Uterus (tissue), 4 donors: ENCODE data around the gene LCT. TPM values are rescaled to one million over a fixed set of nuclear protein-coding genes. Genes with fewer than 3 reads are reported as not detected.
A peak's percentile ranks its signal among the peaks of the same experiment; 100 is the strongest.

Source experiments
- DNase-seq, 2 donors: peaks; one replicate each; pipeline ENCODE4 v3.0.0-alpha.2; 2019 to 2020
- H3K27ac ChIP-seq, 2 donors: fragments of 200-600 bp; sonication (generic); 1 replicate in 1 of 2; 2 replicates in 1 of 2; pipeline ENCODE4 v1.5.1; 2016 to 2018
- H3K27me3 ChIP-seq, 2 donors: fragments of 200-600 bp; sonication (generic); one replicate each; pipeline ENCODE4 v1.5.1; 2018 to 2019; ENCODE audit warnings: control low read depth in 1 of 2
- H3K36me3 ChIP-seq, 2 donors: fragments of 200-600 bp; sonication (generic); one replicate each; pipeline ENCODE4 v1.5.1; 2019; ENCODE audit warnings: control low read depth in 1 of 2
- H3K4me1 ChIP-seq, 2 donors: fragments of 200-600 bp; sonication (generic); one replicate each; pipeline ENCODE4 v1.5.1; 2018 to 2019; ENCODE audit warnings: control low read depth in 1 of 2
- H3K4me3 ChIP-seq, 2 donors: fragments of 200-600 bp; sonication (generic); 1 replicate in 1 of 2; 2 replicates in 1 of 2; pipeline ENCODE4 v1.5.1; 2018 to 2019; ENCODE audit warnings: mild to moderate bottlenecking in 1 of 2
- H3K9me3 ChIP-seq, 2 donors: fragments of 200-600 bp; sonication (generic); one replicate each; pipeline ENCODE4 v1.5.1; 2019; ENCODE audit warnings: control low read depth in 1 of 2
- POLR2A ChIP-seq, 2 donors: fragments of 450-650 bp; IDR thresholded peaks; one replicate each; pipeline ENCODE4 v1.6.1; 2016; ENCODE audit warnings: antibody characterized with exemption in 2 of 2, mild to moderate bottlenecking in 1 of 2, moderate library complexity in 1 of 2
- intact Hi-C: fragments of 100-400 bp; cut with DNase I; formaldehyde crosslinking; loops from one replicate; pipeline ENCODE4 v1.15.1; 2023; ENCODE audit warnings: low total_unique reads
- small RNA-seq: library from RNA; depleted of rRNA; stranded (forward); fragments of <200 nt; gene quantifications from one replicate; pipeline ENCODE3, GENCODE V24; 2016
- total RNA-seq, 4 donors: library from RNA; depleted of rRNA in 3 of 4; stranded (reverse); fragments of >200 nt in 3 of 4; gene quantifications; one replicate each; pipeline versions ENCODE4 v1.1.0 to v1.2.4, GENCODE V29; 2014 to 2023
- TF ChIP-seq, protein P1 (sequence below), 4 experiments: fragments of 200-600 bp in 2 of 4; fragments of 450-650 bp in 2 of 4; sonication (generic) in 2 of 4; IDR thresholded peaks; one replicate each; pipeline ENCODE4 v1.5.1; 2016 to 2019; ENCODE audit warnings: antibody characterized with exemption in 4 of 4, mild to moderate bottlenecking in 2 of 4, moderate library complexity in 1 of 4
- donor health status: DM: yes; HTN: yes; CAD: no.

The LCT gene
- total RNA-seq, 4 donors from 2014 or later = 0.07 TPM; not detected in 3

DNA sequence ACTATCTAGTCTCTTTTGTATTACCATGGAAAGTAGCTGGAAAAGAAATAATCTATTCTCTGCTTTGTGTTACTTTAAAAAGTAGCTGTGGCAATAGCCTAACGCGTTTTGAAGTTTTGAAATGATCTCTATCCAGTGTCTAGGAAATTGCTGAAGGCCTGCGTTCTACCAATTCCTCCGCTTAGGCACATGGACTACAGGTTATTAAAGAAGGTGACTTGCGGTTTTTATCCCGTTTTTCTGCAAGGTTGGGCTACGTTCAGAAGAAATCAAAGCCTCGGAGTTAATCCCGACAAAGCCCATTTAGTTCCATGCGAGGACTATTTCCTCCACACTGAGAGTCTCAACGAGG lies 96.0 kb downstream of the LCT start:
- H3K27me3 ChIP-seq = no peaks in the 10 kb centered on the region
- H3K9me3 ChIP-seq = no peaks in the 10 kb centered on the region
- H3K27ac ChIP-seq = peak overlapping the region; percentile 97 to 99
- no peak for DNase-seq
- TF ChIP-seq, protein P1, sequence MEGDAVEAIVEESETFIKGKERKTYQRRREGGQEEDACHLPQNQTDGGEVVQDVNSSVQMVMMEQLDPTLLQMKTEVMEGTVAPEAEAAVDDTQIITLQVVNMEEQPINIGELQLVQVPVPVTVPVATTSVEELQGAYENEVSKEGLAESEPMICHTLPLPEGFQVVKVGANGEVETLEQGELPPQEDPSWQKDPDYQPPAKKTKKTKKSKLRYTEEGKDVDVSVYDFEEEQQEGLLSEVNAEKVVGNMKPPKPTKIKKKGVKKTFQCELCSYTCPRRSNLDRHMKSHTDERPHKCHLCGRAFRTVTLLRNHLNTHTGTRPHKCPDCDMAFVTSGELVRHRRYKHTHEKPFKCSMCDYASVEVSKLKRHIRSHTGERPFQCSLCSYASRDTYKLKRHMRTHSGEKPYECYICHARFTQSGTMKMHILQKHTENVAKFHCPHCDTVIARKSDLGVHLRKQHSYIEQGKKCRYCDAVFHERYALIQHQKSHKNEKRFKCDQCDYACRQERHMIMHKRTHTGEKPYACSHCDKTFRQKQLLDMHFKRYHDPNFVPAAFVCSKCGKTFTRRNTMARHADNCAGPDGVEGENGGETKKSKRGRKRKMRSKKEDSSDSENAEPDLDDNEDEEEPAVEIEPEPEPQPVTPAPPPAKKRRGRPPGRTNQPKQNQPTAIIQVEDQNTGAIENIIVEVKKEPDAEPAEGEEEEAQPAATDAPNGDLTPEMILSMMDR (IDR thresholded peaks at IDR 0.05) = peak in 1 of 4 experiments; percentile 21
- no peak for TF ChIP-seq POLR2A (IDR thresholded peaks at IDR 0.05)
- H3K4me3 ChIP-seq = no peak overlapping the region
- no peaks in the 10 kb centered on the region for H3K36me3 ChIP-seq
- intact Hi-C loops = no loop called here
- peaks cover 0 to 8% of the 10 kb centered on the region in 2 donors for H3K4me1 ChIP-seq

DNA sequence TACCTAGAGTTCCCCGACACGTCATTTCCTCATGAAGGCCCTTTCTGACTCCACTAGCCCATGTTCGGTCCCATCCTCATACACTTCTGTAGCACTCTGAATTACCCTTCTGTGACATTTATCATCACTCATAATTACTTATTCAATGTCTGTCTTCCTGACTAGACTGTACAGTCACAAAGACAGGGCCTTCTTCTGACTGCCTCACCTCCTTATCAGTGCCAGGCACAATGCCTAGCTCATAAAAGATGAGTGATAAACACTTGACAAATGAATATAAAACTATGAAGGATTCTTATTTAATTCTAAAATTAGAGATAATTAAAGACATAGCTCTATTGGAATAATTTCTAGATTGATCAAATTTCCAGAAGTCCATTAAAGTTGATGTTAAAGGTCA lies 96.8 kb downstream of the LCT start:
- no peak for DNase-seq
- Histone ChIP-seq H3K27ac (no peak overlapping the region), H3K9me3 (no peaks in the 10 kb centered on the region), H3K36me3 (no peaks in the 10 kb centered on the region), H3K27me3 (no peaks in the 10 kb centered on the region), H3K4me3 (no peak overlapping the region), H3K4me1 (peaks cover 0 to 8% of the 10 kb centered on the region in 2 donors)
- no peak for TF ChIP-seq POLR2A (IDR thresholded peaks at IDR 0.05)
- TF ChIP-seq, protein P1 (IDR thresholded peaks at IDR 0.05) = no peak
- intact Hi-C loops = no loop called here

Small RNAs within 50 kb of the gene (small RNA-seq; reads per million reads assigned to genes)
- gene RF00019 = not detected

Other genes with a start within 250 kb of the LCT start
- gene UBXN4, start 95.3 kb downstream of the LCT start, total RNA-seq = 100 to 1,000 TPM in 2 of 4 donors, 10 to 100 TPM in 2; 24.7 to 116 (median 71.4) TPM
- gene MCM6, start 39.3 kb upstream of the LCT start, total RNA-seq = 10 to 100 TPM in 2 of 4 donors, 1 to 10 TPM in 2; 2.3 to 37.4 (median 9.6) TPM
- 100 to 1,000 TPM in 1 of 4 donors, 10 to 100 TPM in 3; 27.1 to 127 (median 62.1) TPM for gene DARS1, start 148.4 kb upstream of the LCT start, total RNA-seq